CD4-positive, alpha-beta T cell (primary cell): ENCODE measurements around the gene SFXN5. TPM values are rescaled to one million over a fixed set of nuclear protein-coding genes. Genes with fewer than 3 reads are reported as not detected.

ENCODE experiments used
- ATAC-seq: fragments of 200-7000 bp; cut with Tn5 transposase; one replicate; pipeline ENCODE4 v1.10.0; 2022; ENCODE audit warnings: mild to moderate bottlenecking; ENCODE audit not compliant: poor library complexity
- CTCF ChIA-PET: fragments of 350-600 bp; sonication (Branson Sonifier 250); formaldehyde crosslinking; loops from one replicate; lab custom pipeline; 2021; ENCODE audit warnings: antibody characterized with exemption, inconsistent platforms; lab: Charles Lee
- POLR2A ChIA-PET: fragments of 350-600 bp; sonication (Branson Sonifier 250); formaldehyde crosslinking; loops from one replicate; lab custom pipeline; 2021; ENCODE audit warnings: antibody characterized with exemption, inconsistent platforms; lab: Charles Lee
- DNase-seq, 14 experiments: peaks; one replicate each; pipeline ENCODE4 v3.0.0-alpha.2; 2013 to 2020; ENCODE audit warnings: mixed read lengths in 2 of 14
- H3K27ac ChIP-seq, 2 donors: one replicate each; pipeline versions ENCODE4 v1.5.1 to v1.7.0; 2013; ENCODE audit warnings: low read length in 2 of 2, low read depth in 1 of 2, mild to moderate bottlenecking in 1 of 2
- H3K27me3 ChIP-seq, 2 experiments: 1 replicate in 1 of 2; 2 replicates in 1 of 2; pipeline versions ENCODE4 v1.6.1 to v1.7.0; 2013; ENCODE audit warnings: low read length in 2 of 2, control low read depth in 1 of 2, mild to moderate bottlenecking in 1 of 2, moderate library complexity in 1 of 2; ENCODE audit not compliant: insufficient read depth in 2 of 2, control insufficient read depth in 1 of 2
- H3K36me3 ChIP-seq: one replicate; pipeline ENCODE4 v1.6.1; 2013; ENCODE audit warnings: low read length, control low read depth; ENCODE audit not compliant: insufficient read depth
- H3K4me1 ChIP-seq: one replicate; pipeline ENCODE4 v1.6.1; 2013; ENCODE audit warnings: low read length, control low read depth; ENCODE audit not compliant: insufficient read depth
- H3K4me3 ChIP-seq: one replicate; pipeline ENCODE4 v1.5.1; 2013; ENCODE audit warnings: mild to moderate bottlenecking, low read length, moderate library complexity
- H3K9me3 ChIP-seq, 2 experiments: 1 replicate in 1 of 2; 2 replicates in 1 of 2; pipeline versions ENCODE4 v1.6.1 to v1.7.0; 2013; ENCODE audit warnings: low read length in 2 of 2, mild to moderate bottlenecking in 2 of 2, control low read depth in 1 of 2, moderate library complexity in 1 of 2; ENCODE audit not compliant: control insufficient read depth in 1 of 2, insufficient read depth in 1 of 2
- H3K27ac Mint-ChIP-seq: one replicate; pipeline ENCODE4 v1.8.0; 2020; ENCODE audit warnings: mixed read lengths
- H3K27me3 Mint-ChIP-seq: one replicate; pipeline ENCODE4 v1.8.0; 2021; ENCODE audit warnings: mixed read lengths
- H3K36me3 Mint-ChIP-seq: one replicate; pipeline ENCODE4 v1.8.0; 2021; ENCODE audit warnings: low read depth, mixed read lengths
- H3K4me1 Mint-ChIP-seq: one replicate; pipeline ENCODE4 v1.8.0; 2021; ENCODE audit warnings: low read depth, mixed read lengths
- H3K4me3 Mint-ChIP-seq: one replicate; pipeline ENCODE4 v1.8.0; 2020; ENCODE audit warnings: mild to moderate bottlenecking, mixed read lengths
- H3K9me3 Mint-ChIP-seq: one replicate; pipeline ENCODE4 v1.8.0; 2020; ENCODE audit warnings: mixed read lengths
- intact Hi-C, 2 experiments: fragments of 100-400 bp; cut with DNase I in 1 of 2; cut with micrococcal nuclease in 1 of 2; formaldehyde crosslinking; loops; one replicate each; pipeline versions ENCODE4 v1.15.1 to v1.9.0; 2023 to 2025; cut with DNase I, micrococcal nuclease
- total RNA-seq, 174 experiments: library from RNA in 2 of 174; stranded (reverse) in 2 of 174; gene quantifications; one replicate each; pipeline ENCODE4 v1.2.3 and lab custom pipeline; 2021 to 2026
- TF ChIP-seq, protein P1 (sequence below): fragments of 200-600 bp; IDR thresholded peaks from one replicate; pipeline ENCODE4 v1.8.0; 2022; ENCODE audit warnings: antibody characterized with exemption, mild to moderate bottlenecking

The SFXN5 gene
- total RNA-seq, 2 experiments from 2014 or later: 5.1 to 5.4 TPM

DNA sequence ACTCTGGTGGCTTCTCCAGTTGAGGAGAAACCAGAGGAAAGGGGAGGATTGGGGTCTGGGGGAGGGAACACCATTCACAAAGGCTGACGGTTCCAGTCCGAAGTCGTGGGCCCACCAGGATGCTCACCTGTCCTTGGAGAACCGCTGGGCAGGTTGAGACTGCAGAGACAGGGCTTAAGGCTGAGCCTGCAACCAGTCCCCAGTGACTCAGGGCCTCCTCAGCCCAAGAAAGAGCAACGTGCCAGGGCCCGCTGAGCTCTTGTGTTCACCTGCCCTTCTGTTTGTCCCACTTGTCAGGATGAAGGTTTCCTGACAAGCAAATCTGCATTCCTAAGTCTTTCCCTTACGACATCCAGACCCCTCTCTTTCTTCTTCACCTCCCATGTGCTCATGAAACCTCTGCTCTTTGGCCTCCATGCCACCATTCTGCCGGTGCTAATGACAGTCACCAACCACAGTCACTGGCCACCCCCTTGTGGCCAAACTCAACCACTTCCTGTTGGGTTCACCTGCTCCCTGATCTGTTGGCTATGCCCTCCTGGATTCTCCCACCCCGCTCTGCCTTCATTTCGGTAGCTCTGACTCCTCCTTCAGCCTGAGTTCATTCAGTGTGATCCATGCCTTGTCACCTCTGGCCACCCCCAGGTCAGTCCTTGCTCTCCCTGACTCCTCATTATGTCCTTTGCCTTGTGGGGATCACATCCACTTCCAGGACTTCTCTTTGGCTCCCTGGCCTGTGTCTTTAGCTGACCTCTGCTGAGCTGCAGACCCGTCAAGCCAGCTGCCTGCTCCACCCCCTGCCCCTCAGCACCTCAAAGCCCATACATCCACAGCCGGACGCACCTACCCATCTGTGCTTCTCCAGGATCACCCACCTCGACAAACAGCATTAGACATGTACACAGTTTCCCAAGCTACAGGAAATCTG, 136.6 kb downstream of the SFXN5 start:
- H3K9me3 ChIP-seq: peaks cover 0 to 3% of the 10 kb centered on the region in 2 experiments
- H3K36me3 Mint-ChIP-seq: no peaks in the 10 kb centered on the region
- peaks cover 14% of the 10 kb centered on the region for H3K27me3 Mint-ChIP-seq
- no peaks in the 10 kb centered on the region for H3K4me1 ChIP-seq
- H3K9me3 Mint-ChIP-seq: no peaks in the 10 kb centered on the region
- H3K4me3 ChIP-seq: no peak overlapping the region
- no peak overlapping the region for H3K27ac ChIP-seq
- CTCF ChIA-PET: no interaction called here
- H3K36me3 ChIP-seq: no peaks in the 10 kb centered on the region
- TF ChIP-seq, protein P1, sequence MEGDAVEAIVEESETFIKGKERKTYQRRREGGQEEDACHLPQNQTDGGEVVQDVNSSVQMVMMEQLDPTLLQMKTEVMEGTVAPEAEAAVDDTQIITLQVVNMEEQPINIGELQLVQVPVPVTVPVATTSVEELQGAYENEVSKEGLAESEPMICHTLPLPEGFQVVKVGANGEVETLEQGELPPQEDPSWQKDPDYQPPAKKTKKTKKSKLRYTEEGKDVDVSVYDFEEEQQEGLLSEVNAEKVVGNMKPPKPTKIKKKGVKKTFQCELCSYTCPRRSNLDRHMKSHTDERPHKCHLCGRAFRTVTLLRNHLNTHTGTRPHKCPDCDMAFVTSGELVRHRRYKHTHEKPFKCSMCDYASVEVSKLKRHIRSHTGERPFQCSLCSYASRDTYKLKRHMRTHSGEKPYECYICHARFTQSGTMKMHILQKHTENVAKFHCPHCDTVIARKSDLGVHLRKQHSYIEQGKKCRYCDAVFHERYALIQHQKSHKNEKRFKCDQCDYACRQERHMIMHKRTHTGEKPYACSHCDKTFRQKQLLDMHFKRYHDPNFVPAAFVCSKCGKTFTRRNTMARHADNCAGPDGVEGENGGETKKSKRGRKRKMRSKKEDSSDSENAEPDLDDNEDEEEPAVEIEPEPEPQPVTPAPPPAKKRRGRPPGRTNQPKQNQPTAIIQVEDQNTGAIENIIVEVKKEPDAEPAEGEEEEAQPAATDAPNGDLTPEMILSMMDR: no peak
- intact Hi-C loops: no loop called here
- POLR2A ChIA-PET: no interaction called here
- ATAC-seq: no peak
- no peaks in the 10 kb centered on the region for H3K4me1 Mint-ChIP-seq
- H3K27me3 ChIP-seq: peaks cover 8% of the 10 kb centered on the region in 2 experiments
- H3K27ac Mint-ChIP-seq: no peak overlapping the region
- H3K4me3 Mint-ChIP-seq: no peak overlapping the region
- DNase-seq: no peak

DNA sequence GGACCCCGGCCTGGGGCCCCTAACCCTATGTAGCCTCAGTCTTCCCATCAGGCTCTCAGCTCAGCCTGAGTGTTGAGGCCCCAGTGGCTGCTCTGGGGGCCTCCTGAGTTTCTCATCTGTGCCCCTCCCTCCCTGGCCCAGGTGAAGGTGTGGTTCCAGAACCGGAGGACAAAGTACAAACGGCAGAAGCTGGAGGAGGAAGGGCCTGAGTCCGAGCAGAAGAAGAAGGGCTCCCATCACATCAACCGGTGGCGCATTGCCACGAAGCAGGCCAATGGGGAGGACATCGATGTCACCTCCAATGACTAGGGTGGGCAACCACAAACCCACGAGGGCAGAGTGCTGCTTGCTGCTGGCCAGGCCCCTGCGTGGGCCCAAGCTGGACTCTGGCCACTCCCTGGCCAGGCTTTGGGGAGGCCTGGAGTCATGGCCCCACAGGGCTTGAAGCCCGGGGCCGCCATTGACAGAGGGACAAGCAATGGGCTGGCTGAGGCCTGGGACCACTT, 137.8 kb downstream of the SFXN5 start:
- CTCF ChIA-PET: no interaction called here
- no peaks in the 10 kb centered on the region for H3K4me1 ChIP-seq
- no peaks in the 10 kb centered on the region for H3K4me1 Mint-ChIP-seq
- TF ChIP-seq, protein P1: no peak
- peaks cover 0 to 3% of the 10 kb centered on the region in 2 experiments for H3K9me3 ChIP-seq
- ATAC-seq: no peak
- no peak overlapping the region for H3K4me3 Mint-ChIP-seq
- POLR2A ChIA-PET: no interaction called here
- H3K36me3 Mint-ChIP-seq: no peaks in the 10 kb centered on the region
- DNase-seq: no peak
- H3K4me3 ChIP-seq: no peak overlapping the region
- H3K27me3 Mint-ChIP-seq: peaks cover 14% of the 10 kb centered on the region
- H3K27ac Mint-ChIP-seq: no peak overlapping the region
- intact Hi-C loops: no loop called here
- H3K27me3 ChIP-seq: peaks cover 15 to 19% of the 10 kb centered on the region in 2 experiments
- no peak overlapping the region for H3K27ac ChIP-seq
- no peaks in the 10 kb centered on the region for H3K9me3 Mint-ChIP-seq
- H3K36me3 ChIP-seq: no peaks in the 10 kb centered on the region

DNA sequence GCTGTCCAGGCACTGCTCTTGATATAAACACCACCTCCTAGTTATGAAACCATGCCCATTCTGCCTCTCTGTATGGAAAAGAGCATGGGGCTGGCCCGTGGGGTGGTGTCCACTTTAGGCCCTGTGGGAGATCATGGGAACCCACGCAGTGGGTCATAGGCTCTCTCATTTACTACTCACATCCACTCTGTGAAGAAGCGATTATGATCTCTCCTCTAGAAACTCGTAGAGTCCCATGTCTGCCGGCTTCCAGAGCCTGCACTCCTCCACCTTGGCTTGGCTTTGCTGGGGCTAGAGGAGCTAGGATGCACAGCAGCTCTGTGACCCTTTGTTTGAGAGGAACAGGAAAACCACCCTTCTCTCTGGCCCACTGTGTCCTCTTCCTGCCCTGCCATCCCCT, 138.3 kb downstream of the SFXN5 start:
- Histone ChIP-seq H3K4me1 (no peaks in the 10 kb centered on the region), H3K9me3 (peaks cover 0 to 3% of the 10 kb centered on the region in 2 experiments), H3K36me3 (no peaks in the 10 kb centered on the region), H3K27ac (no peak overlapping the region), H3K4me3 (no peak overlapping the region), H3K27me3 (peaks cover 20 to 24% of the 10 kb centered on the region in 2 experiments)
- no peaks in the 10 kb centered on the region for H3K9me3 Mint-ChIP-seq
- CTCF ChIA-PET: no interaction called here
- no peaks in the 10 kb centered on the region for H3K4me1 Mint-ChIP-seq
- POLR2A ChIA-PET: no interaction called here
- intact Hi-C loops: no loop called here
- H3K27ac Mint-ChIP-seq: no peak overlapping the region
- H3K36me3 Mint-ChIP-seq: no peaks in the 10 kb centered on the region
- TF ChIP-seq, protein P1: no peak
- no peak overlapping the region for H3K4me3 Mint-ChIP-seq
- DNase-seq: no peak
- no peak for ATAC-seq
- peaks cover 14% of the 10 kb centered on the region for H3K27me3 Mint-ChIP-seq
